WTC11 (cell line): ENCODE measurements around the gene NAA11.

ENCODE experiments used
- GABPB1 ChIP-seq: sonication (generic); formaldehyde crosslinking; IDR thresholded peaks from 2 replicates; pipeline ENCODE4 v1.8.1; 2023; ENCODE audit warnings: mild to moderate bottlenecking, missing genetic modification reagents
- TEAD4 ChIP-seq: sonication (generic); formaldehyde crosslinking; IDR thresholded peaks from 2 replicates; pipeline ENCODE4 v1.8.0; 2022; ENCODE audit warnings: mild to moderate bottlenecking, missing genetic modification reagents
- TF ChIP-seq, protein P1 (sequence below): fragments of 200-600 bp; IDR thresholded peaks from 2 replicates; pipeline ENCODE4 v1.8.0; 2022; ENCODE audit warnings: antibody characterized with exemption
- TF ChIP-seq, protein P2 (sequence below): sonication (generic); formaldehyde crosslinking; IDR thresholded peaks from 2 replicates; pipeline ENCODE4 v1.8.1; 2023; ENCODE audit warnings: mild to moderate bottlenecking, missing genetic modification reagents, moderate library complexity
- TF ChIP-seq, protein P3 (sequence below): sonication (generic); formaldehyde crosslinking; IDR thresholded peaks from 2 replicates; pipeline ENCODE4 v1.8.0; 2023; ENCODE audit warnings: missing genetic modification reagents

DNA sequence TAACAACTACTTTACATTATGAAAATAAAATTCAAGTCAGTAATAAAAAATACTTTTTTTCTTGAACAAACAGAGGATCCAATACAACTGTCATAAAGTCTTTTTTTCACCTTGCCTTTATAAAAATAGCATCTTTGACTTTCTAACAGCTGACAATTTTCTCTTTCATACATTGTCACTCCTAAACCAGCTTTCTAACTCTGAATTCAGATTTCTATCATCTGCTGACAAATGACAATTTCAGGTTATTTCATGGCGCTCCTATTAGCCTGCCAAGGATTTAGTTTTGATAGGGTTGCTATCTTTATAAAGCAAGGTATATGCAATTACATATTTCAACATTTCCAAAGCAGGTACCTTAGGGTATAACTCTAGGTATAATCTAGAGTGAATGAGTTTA is 14.6 kb downstream of the NAA11 start:
- TF ChIP-seq, protein P1, sequence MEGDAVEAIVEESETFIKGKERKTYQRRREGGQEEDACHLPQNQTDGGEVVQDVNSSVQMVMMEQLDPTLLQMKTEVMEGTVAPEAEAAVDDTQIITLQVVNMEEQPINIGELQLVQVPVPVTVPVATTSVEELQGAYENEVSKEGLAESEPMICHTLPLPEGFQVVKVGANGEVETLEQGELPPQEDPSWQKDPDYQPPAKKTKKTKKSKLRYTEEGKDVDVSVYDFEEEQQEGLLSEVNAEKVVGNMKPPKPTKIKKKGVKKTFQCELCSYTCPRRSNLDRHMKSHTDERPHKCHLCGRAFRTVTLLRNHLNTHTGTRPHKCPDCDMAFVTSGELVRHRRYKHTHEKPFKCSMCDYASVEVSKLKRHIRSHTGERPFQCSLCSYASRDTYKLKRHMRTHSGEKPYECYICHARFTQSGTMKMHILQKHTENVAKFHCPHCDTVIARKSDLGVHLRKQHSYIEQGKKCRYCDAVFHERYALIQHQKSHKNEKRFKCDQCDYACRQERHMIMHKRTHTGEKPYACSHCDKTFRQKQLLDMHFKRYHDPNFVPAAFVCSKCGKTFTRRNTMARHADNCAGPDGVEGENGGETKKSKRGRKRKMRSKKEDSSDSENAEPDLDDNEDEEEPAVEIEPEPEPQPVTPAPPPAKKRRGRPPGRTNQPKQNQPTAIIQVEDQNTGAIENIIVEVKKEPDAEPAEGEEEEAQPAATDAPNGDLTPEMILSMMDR = no peak
- TF ChIP-seq, protein P2, sequence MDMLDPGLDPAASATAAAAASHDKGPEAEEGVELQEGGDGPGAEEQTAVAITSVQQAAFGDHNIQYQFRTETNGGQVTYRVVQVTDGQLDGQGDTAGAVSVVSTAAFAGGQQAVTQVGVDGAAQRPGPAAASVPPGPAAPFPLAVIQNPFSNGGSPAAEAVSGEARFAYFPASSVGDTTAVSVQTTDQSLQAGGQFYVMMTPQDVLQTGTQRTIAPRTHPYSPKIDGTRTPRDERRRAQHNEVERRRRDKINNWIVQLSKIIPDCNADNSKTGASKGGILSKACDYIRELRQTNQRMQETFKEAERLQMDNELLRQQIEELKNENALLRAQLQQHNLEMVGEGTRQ (CRISPR knock-in tag) = no peak
- TF ChIP-seq TEAD4 = no peak
- no peak for TF ChIP-seq GABPB1 (CRISPR knock-in tag)
- TF ChIP-seq, protein P3, sequence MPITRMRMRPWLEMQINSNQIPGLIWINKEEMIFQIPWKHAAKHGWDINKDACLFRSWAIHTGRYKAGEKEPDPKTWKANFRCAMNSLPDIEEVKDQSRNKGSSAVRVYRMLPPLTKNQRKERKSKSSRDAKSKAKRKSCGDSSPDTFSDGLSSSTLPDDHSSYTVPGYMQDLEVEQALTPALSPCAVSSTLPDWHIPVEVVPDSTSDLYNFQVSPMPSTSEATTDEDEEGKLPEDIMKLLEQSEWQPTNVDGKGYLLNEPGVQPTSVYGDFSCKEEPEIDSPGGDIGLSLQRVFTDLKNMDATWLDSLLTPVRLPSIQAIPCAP (CRISPR knock-in tag) = no peak
